HG02973 (cell line): ENCODE data around the gene CTAGE6.
"Not testable (repeated sequence)": the region's sequence is repeated elsewhere in the genome, so short reads cannot be mapped to it uniquely, and the experiment has no call there.

Experiments
- ATAC-seq: cut with Tn5 transposase; IDR thresholded peaks from one replicate; pipeline ENCODE4 v1.9.1; 2021; ENCODE audit warnings: moderate library complexity; ENCODE audit not compliant: unreplicated experiment

Gene CTAGE6

GRCh38 chr7:143720335-143720734 is 37.2 kb downstream of the CTAGE6 start:
- not testable (repeated sequence) for ATAC-seq

- ATAC-seq: not testable (repeated sequence)
Observed at GRCh38 chr7:143715543-143716193, 41.8 kb downstream of the CTAGE6 start.

GRCh38 chr7:143714581-143715454 is 42.7 kb downstream of the CTAGE6 start:
- ATAC-seq: not testable (repeated sequence)

DNA sequence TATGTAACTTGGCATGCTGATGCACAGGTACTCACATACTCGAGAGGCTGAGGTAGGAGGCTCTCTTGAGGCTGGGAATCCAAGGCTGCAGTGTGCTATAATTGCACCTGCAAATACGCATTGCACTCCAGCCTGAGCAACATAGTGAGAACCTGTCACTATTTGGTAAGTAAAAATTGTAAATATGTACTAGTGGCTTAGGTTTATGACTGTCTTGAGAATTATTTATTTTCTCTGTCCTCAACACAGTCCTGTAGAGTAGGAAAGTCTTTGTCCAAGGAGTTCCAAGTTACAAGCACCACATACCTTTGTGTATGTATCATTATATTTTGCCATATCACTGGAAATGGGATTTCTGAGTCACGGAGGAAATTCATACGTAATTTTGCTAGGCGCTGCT is 45.1 kb downstream of the CTAGE6 start:
- not testable (repeated sequence) for ATAC-seq

DNA sequence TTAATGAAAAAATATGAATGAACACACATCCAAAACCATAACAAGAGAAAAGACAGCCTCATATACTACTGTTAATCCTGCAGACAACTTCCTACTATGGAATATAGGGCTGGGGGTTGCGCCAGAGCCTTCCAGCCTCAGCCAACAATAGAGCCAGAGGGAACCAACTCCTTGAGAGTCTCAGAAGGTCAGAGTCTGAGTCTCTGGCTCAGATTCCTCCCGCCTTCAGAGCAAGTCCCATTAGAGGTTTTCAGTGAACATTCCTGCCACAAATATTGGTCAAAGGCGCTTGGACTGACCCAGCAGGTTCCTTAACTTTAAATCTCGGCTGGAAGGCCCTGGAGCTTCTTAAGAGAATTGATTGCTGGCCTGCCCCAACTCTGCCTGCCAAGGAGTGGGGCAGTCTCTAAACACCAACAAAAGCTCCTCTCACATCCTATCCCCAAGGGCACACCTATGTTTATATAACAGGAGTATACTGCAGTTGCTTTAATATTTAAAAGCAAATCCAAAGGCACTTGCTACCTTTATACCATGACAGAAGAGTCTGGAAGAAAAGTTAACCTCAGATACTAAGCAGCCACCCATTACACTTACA is 45.7 kb downstream of the CTAGE6 start:
- ATAC-seq: not testable (repeated sequence)

DNA sequence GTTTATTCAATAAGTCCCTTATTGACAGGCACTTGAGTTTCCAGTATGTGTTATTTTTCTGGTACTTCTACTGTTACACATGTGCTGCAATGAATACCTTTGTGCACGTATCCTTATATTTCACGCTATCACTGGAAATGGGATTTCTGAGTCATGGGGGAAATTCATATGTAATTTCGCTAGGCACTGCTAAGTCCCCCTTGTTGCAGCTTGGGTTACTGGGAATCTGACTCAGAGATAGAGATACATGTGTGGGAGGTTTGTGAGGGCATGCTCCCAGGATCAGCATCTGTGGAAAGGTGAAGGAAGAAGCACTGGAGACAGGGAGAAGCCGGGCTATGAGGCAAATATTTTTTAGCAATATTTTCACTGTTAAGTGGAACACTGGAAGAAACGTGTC is 47.6 kb downstream of the CTAGE6 start:
- not testable (repeated sequence) for ATAC-seq
